Measurements from ENCODE around the gene PACRGL.

Gene PACRGL

GRCh38 chr4:20787940-20788665 lies 87.8 kb downstream of the PACRGL start:
- Histone ChIP-seq H3K4me2 (ENCODE audit: low read length) (no peak overlapping the region), H3K36me3 (replicated peaks; ENCODE audit: low read depth, low read length) (no peaks in the 10 kb centered on the region), H3K27ac (ENCODE audit: low read length) (no peak overlapping the region), H3K4me3 (ENCODE audit: low read length) (no peak overlapping the region), H3K9me3 (ENCODE audit: insufficient read depth, low read length) (no peaks in the 10 kb centered on the region), H2AFZ (ENCODE audit: low read depth, low read length) (no peak overlapping the region), H3K9ac (ENCODE audit: low read length) (no peak overlapping the region), H3K4me1 (ENCODE audit: low read length) (no peaks in the 10 kb centered on the region), H3K27me3 (ENCODE audit: low read depth, low read length) (no peaks in the 10 kb centered on the region), H3K79me2 (ENCODE audit: low read length) (no peaks in the 10 kb centered on the region), H4K20me1 (ENCODE audit: insufficient read depth, low read length) (no peaks in the 10 kb centered on the region)
- TF ChIP-seq EZH2phosphoT487 (IDR thresholded peaks at IDR 0.05; ENCODE audit: low read depth), result no peak
- TF ChIP-seq CTCF (IDR thresholded peaks at IDR 0.05; ENCODE audit: low read depth, low read length), result no peak

Data from OCI-LY3 (cell line).